Right atrium auricular region (tissue), 2 donors: ENCODE results near the gene CHN1. TPM values are rescaled to one million over a fixed set of nuclear protein-coding genes. Genes with fewer than 3 reads are reported as not detected.

Experiments
- DNase-seq: peaks from one replicate; pipeline ENCODE4 v3.0.0-alpha.2; 2019; ENCODE audit warnings: low spot score
- H3K27ac ChIP-seq, 2 donors: fragments of 200-600 bp; sonication (generic); 1 replicate in 1 of 2; 2 replicates in 1 of 2; pipeline ENCODE4 v1.5.1; 2016 to 2019
- H3K27me3 ChIP-seq, 2 donors: fragments of 200-600 bp; sonication (generic); one replicate each; pipeline versions ENCODE4 v1.5.1 to v1.6.0; 2017 to 2019
- H3K36me3 ChIP-seq: fragments of 200-600 bp; sonication (generic); one replicate; pipeline ENCODE4 v1.5.1; 2016
- H3K4me1 ChIP-seq, 2 donors: fragments of 200-600 bp; sonication (generic); one replicate each; pipeline versions ENCODE4 v1.5.1 to v1.6.0; 2017 to 2019
- H3K4me3 ChIP-seq, 2 donors: fragments of 200-600 bp; sonication (generic); 1 replicate in 1 of 2; 2 replicates in 1 of 2; pipeline ENCODE4 v1.5.1; 2017 to 2019; ENCODE audit warnings: mild to moderate bottlenecking in 1 of 2, moderate library complexity in 1 of 2
- H3K9me3 ChIP-seq, 2 donors: fragments of 200-600 bp; sonication (generic); one replicate each; pipeline ENCODE4 v1.5.1; 2019
- total RNA-seq, 2 donors: library from RNA; depleted of rRNA; stranded (reverse); fragments of >200 nt; gene quantifications; one replicate each; pipeline ENCODE4 v1.1.0, GENCODE V29; 2016
- TF ChIP-seq, protein P1 (sequence below), 2 donors: fragments of 200-600 bp; sonication (generic); IDR thresholded peaks; one replicate each; pipeline ENCODE4 v1.5.1; 2019; ENCODE audit warnings: antibody characterized with exemption in 2 of 2

The CHN1 gene
- total RNA-seq, 2 donors from 2014 or later = 4.1 to 9.3 TPM

DNA sequence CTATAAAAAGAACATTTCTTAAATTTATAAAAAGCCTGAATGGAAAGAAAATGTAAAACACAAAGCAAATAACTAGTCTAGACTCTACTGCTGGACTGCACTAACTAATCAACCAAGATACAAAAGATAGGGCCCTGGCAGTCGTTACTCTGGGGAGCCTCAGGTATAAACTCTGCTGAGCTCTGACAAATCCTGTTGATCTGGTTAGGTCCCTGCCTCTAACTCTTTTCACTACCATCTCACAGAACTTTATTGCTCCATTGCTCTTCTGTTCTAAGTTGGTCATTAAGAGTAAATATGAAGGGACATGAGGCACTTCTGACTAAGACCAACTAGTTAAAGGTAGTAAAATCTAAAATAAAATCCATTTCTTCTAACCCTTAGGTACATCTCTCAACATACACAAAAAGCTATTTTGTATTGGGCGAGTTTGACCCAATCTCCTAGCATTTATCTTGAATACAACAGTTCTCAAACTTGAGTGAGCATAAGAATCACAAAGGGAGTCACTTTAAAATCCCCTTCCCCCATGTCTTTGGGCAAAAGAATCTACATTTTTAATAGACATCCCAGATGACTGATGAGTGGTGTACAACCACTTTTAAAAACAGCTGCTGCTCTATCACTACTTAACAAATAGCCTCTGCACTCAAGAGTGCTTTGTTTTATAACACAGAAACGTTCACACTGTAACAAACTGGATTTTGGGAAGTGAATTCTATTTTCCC lies 2.5 kb downstream of the CHN1 start:
- TF ChIP-seq, protein P1, sequence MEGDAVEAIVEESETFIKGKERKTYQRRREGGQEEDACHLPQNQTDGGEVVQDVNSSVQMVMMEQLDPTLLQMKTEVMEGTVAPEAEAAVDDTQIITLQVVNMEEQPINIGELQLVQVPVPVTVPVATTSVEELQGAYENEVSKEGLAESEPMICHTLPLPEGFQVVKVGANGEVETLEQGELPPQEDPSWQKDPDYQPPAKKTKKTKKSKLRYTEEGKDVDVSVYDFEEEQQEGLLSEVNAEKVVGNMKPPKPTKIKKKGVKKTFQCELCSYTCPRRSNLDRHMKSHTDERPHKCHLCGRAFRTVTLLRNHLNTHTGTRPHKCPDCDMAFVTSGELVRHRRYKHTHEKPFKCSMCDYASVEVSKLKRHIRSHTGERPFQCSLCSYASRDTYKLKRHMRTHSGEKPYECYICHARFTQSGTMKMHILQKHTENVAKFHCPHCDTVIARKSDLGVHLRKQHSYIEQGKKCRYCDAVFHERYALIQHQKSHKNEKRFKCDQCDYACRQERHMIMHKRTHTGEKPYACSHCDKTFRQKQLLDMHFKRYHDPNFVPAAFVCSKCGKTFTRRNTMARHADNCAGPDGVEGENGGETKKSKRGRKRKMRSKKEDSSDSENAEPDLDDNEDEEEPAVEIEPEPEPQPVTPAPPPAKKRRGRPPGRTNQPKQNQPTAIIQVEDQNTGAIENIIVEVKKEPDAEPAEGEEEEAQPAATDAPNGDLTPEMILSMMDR (IDR thresholded peaks at IDR 0.05) = no peak
- Histone ChIP-seq H3K27ac (no peak overlapping the region), H3K27me3 (no peaks in the 10 kb centered on the region), H3K4me1 (peaks cover 0 to 5% of the 10 kb centered on the region in 2 donors), H3K4me3 (no peak overlapping the region), H3K36me3 (no peaks in the 10 kb centered on the region), H3K9me3 (no peaks in the 10 kb centered on the region)
- no peak for DNase-seq

DNA sequence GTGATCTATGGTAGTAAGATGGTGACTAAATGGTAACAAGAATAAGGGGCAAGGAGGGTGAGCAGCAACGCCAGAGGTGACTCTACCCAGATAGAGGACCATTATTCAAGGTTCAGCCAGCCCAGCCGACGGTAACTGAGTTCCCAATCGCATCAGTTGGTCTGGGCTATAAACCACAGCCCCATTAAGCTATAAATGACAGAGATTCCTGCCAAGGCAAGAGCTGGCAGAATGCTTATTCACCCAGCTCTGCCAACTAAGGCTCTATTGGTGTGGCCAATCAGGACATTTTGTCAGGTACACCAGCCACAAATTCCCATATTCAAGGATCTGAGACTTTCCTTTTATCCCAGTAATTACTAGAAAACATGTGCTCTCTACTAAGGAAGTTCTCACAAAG lies 3.6 kb downstream of the CHN1 start:
- Histone ChIP-seq H3K9me3 (no peaks in the 10 kb centered on the region), H3K27ac (no peak overlapping the region), H3K4me1 (peaks cover 0 to 6% of the 10 kb centered on the region in 2 donors), H3K4me3 (no peak overlapping the region), H3K36me3 (no peaks in the 10 kb centered on the region), H3K27me3 (no peaks in the 10 kb centered on the region)
- no peak for DNase-seq
- TF ChIP-seq, protein P1 (IDR thresholded peaks at IDR 0.05) = no peak

DNA sequence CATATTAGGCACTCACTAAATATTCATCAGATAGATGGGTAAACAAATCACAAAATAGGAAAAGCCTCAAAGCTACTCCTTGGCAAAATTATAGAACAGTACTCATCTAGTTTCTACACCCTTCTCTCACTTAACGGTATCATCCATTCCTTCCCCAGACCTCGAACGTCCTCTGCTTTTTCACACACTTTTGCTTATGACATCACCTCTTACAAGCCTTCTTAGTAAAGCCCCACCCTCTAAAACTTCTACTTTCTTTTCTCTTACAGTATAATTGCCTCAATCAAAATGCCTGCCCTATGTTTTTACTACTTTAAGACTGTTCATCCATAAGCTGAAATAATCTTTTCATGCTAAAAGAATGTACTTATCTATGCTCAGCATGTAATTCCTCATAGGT lies 8.1 kb downstream of the CHN1 start:
- H3K4me1 ChIP-seq = peaks cover 0 to 6% of the 10 kb centered on the region in 2 donors
- no peak overlapping the region for H3K27ac ChIP-seq
- H3K27me3 ChIP-seq = no peaks in the 10 kb centered on the region

DNA sequence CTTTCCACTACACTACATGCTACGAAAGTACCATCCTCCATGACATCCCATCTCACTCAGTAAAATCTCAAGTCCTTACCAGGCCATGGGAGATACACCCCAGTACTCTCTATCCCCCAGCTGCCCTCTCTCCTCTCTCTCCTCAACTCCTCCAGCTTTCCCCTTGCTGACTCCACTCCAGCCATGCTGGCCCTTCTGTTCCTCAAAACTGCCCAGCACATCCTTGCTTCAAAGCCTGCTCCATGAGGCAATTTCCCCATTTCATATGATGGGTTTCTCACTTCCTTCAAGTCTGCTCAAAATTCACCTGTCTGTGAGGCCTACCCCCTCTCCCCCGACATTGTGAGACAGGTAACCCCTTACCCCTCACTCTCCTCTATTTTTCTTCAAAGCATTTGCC lies 8.6 kb downstream of the CHN1 start:
- TF ChIP-seq, protein P1 (IDR thresholded peaks at IDR 0.05) = no peak
- Histone ChIP-seq H3K4me1 (peaks cover 0 to 6% of the 10 kb centered on the region in 2 donors), H3K36me3 (no peaks in the 10 kb centered on the region), H3K27me3 (no peaks in the 10 kb centered on the region), H3K27ac (no peak overlapping the region), H3K4me3 (no peak overlapping the region), H3K9me3 (no peaks in the 10 kb centered on the region)
- DNase-seq = no peak

More for the DNA sequence above, 8.1 kb downstream of the CHN1 start:
- H3K4me3 ChIP-seq = no peak overlapping the region
- H3K36me3 ChIP-seq = no peaks in the 10 kb centered on the region
- no peaks in the 10 kb centered on the region for H3K9me3 ChIP-seq
- no peak for DNase-seq
- TF ChIP-seq, protein P1 (IDR thresholded peaks at IDR 0.05) = no peak

DNA sequence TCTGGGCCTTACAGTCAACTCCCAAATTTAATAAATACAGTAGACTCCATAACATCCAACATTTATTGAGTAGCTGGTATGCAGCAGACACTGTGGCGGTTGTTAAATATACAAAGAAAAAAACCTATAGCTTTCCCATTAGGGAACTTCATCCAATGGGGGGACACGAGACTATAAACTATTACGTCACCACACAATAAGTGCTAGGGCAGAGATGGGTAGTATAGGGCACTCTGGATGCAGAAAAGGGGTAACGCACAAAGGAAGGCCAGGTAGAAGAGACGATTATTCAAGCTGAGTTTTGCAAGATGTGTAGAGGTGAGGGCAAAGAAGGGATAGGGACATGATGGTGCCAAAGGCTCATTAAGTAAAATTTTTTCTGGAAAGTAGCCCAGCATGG lies 10.8 kb downstream of the CHN1 start:
- Histone ChIP-seq H3K27me3 (no peaks in the 10 kb centered on the region), H3K4me1 (peaks cover 0 to 6% of the 10 kb centered on the region in 2 donors), H3K27ac (no peak overlapping the region), H3K9me3 (no peaks in the 10 kb centered on the region), H3K4me3 (no peak overlapping the region), H3K36me3 (no peaks in the 10 kb centered on the region)
- DNase-seq = no peak
- TF ChIP-seq, protein P1 (IDR thresholded peaks at IDR 0.05) = no peak

DNA sequence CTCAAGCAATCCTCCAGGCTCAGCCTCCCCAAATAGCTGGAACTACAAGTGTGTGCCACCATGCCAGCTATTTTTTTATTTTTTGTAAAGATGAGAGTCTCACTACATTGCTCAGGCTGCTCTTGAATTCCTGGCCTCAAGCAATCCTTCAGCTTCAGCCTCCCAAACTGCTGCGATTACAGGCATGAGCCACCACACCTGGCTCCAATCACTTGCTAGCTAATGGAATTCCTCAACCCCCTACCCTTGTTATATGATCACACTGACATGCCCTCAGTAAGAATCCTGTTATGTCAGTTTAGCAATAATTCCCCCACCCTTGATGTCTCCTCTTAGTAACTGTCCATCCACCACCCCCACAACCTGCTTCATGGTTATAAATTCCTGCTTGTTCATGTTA lies 12.3 kb downstream of the CHN1 start:
- Histone ChIP-seq H3K36me3 (no peaks in the 10 kb centered on the region), H3K27ac (no peak overlapping the region), H3K4me1 (peaks cover 0 to 2% of the 10 kb centered on the region in 2 donors), H3K27me3 (no peaks in the 10 kb centered on the region), H3K4me3 (no peak overlapping the region), H3K9me3 (no peaks in the 10 kb centered on the region)
- DNase-seq = no peak
- TF ChIP-seq, protein P1 (IDR thresholded peaks at IDR 0.05) = no peak
